HepG2 (cell line): ENCODE data around the gene COL8A1. TPM values are rescaled to one million over a fixed set of nuclear protein-coding genes. Genes with fewer than 3 reads are reported as not detected.
A peak's percentile ranks its signal among the peaks of the same experiment; 100 is the strongest.

Source experiments
- ATF4 ChIP-seq, 2 experiments: fragments of 450-650 bp in 1 of 2; sonication (generic) in 1 of 2; formaldehyde crosslinking; IDR thresholded peaks; 2 replicates each; pipeline versions ENCODE4 v1.5.0 to v1.8.0; 2020 to 2022; ENCODE audit warnings: mild to moderate bottlenecking in 1 of 2, missing genetic modification reagents in 1 of 2
- HMGXB3 ChIP-seq: sonication (generic); formaldehyde crosslinking; IDR thresholded peaks from 2 replicates; pipeline ENCODE4 v1.4.0; 2020; ENCODE audit warnings: missing genetic modification reagents, borderline replicate concordance
- PBX2 ChIP-seq: IDR thresholded peaks from 2 replicates; pipeline ENCODE4 v1.6.1; 2016; ENCODE audit warnings: control low read depth
- SALL1 ChIP-seq: sonication (generic); formaldehyde crosslinking; IDR thresholded peaks from 2 replicates; pipeline ENCODE4 v1.8.0; 2022; ENCODE audit warnings: mild to moderate bottlenecking, missing genetic modification reagents
- ZBTB8A ChIP-seq: sonication (generic); formaldehyde crosslinking; IDR thresholded peaks from 2 replicates; pipeline ENCODE4 v1.4.0; 2020; ENCODE audit warnings: mild to moderate bottlenecking, low read depth, missing genetic modification reagents, borderline replicate concordance
- ZMAT3 ChIP-seq: sonication (generic); formaldehyde crosslinking; conservative IDR thresholded peaks from 2 replicates; pipeline ENCODE4 v1.7.0; 2021; ENCODE audit warnings: missing genetic modification reagents
- ZNF329 ChIP-seq: sonication (generic); formaldehyde crosslinking; IDR thresholded peaks from 2 replicates; pipeline ENCODE4 v1.9.0; 2021; ENCODE audit warnings: low read depth, mild to moderate bottlenecking, missing genetic modification reagents
- ZNF556 ChIP-seq: sonication (generic); formaldehyde crosslinking; IDR thresholded peaks from 2 replicates; pipeline ENCODE4 v1.4.0; 2020; ENCODE audit warnings: mild to moderate bottlenecking, missing genetic modification reagents, borderline replicate concordance
- ZNF615 ChIP-seq: sonication (generic); formaldehyde crosslinking; IDR thresholded peaks from 2 replicates; pipeline ENCODE4 v1.5.0; 2020; ENCODE audit warnings: mild to moderate bottlenecking, missing genetic modification reagents, borderline replicate concordance
- ZNF800 ChIP-seq: sonication (generic); formaldehyde crosslinking; IDR thresholded peaks from 2 replicates; pipeline ENCODE4 v1.4.0; 2020; ENCODE audit warnings: missing genetic modification reagents
- polyA plus RNA-seq, 8 experiments: library from polyadenylated mRNA; depleted of rRNA in 3 of 8; stranded (reverse) in 7 of 8; unstranded in 1 of 8; fragments of >200 nt; fragmentation: Illumina TruSeq in 4 of 8; extraction: Trizol in 4 of 8; gene quantifications; 2 replicates each; pipeline versions ENCODE4 v1.2.1 to v1.2.3, GENCODE V29; 2011 to 2016; ENCODE audit warnings: low read depth in 4 of 8, missing spikeins in 1 of 8, mixed read lengths in 1 of 8; ENCODE audit not compliant: insufficient read depth in 1 of 8
- total RNA-seq, 5 experiments: library from RNA; depleted of rRNA; stranded (reverse); fragments of >200 nt; fragmentation: Illumina TruSeq; extraction: Trizol; gene quantifications; 2 replicates each; pipeline ENCODE4 v1.2.3, GENCODE V29; 2016; ENCODE audit warnings: low read depth in 1 of 5

Gene COL8A1
- total and polyA plus RNA-seq, 2 of the 13 experiments (the other 11 are each of a cell fraction or from before 2014, with no cell fraction given), result not detected

- no peak for TF ChIP-seq HMGXB3 (CRISPR knock-in tag)
- peak; percentile 65; the same call in 1 of the 2 replicates for TF ChIP-seq ZNF329
- TF ChIP-seq PBX2 (CRISPR knock-in tag), result no peak
- peak; percentile 70; the same call in 1 of the 2 replicates for TF ChIP-seq SALL1 (CRISPR knock-in tag)
- no peak for TF ChIP-seq ZBTB8A (CRISPR knock-in tag)
- TF ChIP-seq ATF4 (CRISPR knock-in tag; IDR thresholded peaks at IDR 0.05), result peak in 1 of 2 experiments; percentile 74; a peak in 2 of 4 replicates
- TF ChIP-seq ZNF800, result 0 out of 2 replicates have a peak, but pooled peaks have one; percentile 32
- peak; percentile 48; the same call in 1 of the 2 replicates for TF ChIP-seq ZNF556 (CRISPR knock-in tag)
- peak; percentile 82; the same call in 1 of the 2 replicates for TF ChIP-seq ZMAT3
- TF ChIP-seq ZNF615 (CRISPR knock-in tag), result no peak
Observed at GRCh38 chr3:99817437-99818240, 179.2 kb downstream of the COL8A1 start, which contains the start of gene CMSS1 (continued).
